ENCODE data around the gene DGKK. TPM values are rescaled to one million over a fixed set of nuclear protein-coding genes. Genes with fewer than 3 reads are reported as not detected.

DGKK gene, protein sequence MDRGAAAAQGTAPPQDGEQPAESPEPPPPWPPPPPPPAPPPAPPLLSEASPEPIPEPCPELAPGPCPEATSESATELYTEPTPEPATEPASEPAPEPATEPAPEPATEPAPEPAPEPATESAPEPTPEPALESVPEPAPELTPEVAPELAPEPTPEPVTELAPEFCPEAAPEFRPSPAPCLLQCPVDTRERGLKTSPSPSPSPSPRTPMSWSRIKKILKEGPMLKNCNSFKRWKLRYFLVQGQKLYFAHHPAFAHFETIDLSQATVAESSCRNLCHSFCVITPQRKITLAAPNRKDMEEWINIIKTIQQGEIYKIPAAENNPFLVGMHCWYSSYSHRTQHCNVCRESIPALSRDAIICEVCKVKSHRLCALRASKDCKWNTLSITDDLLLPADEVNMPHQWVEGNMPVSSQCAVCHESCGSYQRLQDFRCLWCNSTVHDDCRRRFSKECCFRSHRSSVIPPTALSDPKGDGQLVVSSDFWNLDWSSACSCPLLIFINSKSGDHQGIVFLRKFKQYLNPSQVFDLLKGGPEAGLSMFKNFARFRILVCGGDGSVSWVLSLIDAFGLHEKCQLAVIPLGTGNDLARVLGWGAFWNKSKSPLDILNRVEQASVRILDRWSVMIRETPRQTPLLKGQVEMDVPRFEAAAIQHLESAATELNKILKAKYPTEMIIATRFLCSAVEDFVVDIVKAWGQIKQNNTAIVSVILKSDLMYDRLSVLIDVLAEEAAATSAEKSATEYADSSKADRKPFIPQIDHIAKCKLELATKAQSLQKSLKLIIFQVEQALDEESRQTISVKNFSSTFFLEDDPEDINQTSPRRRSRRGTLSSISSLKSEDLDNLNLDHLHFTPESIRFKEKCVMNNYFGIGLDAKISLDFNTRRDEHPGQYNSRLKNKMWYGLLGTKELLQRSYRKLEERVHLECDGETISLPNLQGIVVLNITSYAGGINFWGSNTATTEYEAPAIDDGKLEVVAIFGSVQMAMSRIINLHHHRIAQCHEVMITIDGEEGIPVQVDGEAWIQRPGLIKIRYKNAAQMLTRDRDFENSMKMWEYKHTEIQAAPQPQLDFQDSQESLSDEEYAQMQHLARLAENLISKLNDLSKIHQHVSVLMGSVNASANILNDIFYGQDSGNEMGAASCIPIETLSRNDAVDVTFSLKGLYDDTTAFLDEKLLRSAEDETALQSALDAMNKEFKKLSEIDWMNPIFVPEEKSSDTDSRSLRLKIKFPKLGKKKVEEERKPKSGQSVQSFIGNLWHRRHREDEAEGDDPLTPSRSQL
- total RNA-seq (2022; extraction: Qiagen RNA extraction): not detected in 5 replicates

DNA sequence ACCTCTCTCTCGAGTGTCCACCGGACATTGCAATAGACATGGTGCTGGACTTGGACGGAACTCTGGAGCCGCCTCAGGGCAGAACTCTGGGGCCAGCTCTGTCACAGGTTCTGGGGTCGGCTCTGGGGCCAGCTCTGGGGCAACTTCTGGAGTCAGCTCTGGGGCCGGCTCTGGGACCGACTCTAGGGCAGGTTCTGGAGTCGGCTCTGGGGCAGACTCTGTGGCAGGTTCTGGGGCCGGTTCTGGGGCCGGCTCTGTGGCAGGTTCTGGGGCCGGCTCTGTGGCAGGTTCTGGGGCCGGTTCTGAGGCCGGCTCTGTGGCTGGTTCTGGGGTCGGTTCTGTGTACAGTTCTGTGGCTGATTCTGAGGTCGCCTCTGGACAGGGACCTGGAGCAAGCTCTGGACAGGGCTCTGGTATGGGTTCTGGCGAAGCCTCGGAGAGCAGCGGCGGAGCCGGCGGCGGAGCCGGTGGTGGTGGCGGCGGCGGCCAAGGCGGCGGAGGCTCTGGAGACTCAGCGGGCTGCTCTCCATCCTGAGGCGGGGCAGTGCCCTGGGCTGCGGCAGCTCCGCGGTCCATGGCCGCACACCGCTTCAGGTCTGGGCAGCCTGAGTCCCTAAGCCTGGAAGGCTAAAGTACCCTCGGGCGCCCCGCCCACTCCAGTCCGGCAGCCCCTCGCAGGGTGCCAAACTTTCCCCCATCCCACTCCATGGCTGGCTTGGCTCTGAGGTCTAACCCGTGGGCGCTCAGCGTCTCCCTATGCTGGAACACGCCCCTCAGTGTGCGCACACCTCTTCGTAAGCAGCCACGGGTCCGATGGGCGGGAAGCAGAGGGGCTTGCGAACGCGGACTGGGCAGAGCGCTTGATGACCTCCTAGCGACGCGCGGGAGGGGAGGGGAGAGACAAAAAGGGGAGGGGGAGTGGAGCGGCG lies at the start of gene DGKK:
Gene DGKK, minus strand, starts transcription at position 723 of the 929 bp plus-strand sequence. Its CDS starts 147 bp downstream, at position 576.

